ENCODE data around the gene FGF1.

Gene FGF1

GRCh38 chr5:142610176-142611001 is 75.5 kb downstream of the FGF1 start:
- DNase-seq, result no peak

- no peak for DNase-seq
Observed at GRCh38 chr5:142609142-142609541, 76.7 kb downstream of the FGF1 start.

GRCh38 chr5:142608081-142608480 is 77.8 kb downstream of the FGF1 start:
- no peak for DNase-seq

GRCh38 chr5:142605611-142606010 is 80.3 kb downstream of the FGF1 start:
- no peak for DNase-seq

- DNase-seq, result no peak
Observed at GRCh38 chr5:142602720-142603245, 83.1 kb downstream of the FGF1 start.

- DNase-seq, result no peak
Observed at GRCh38 chr5:142601432-142601831, 84.5 kb downstream of the FGF1 start.

GRCh38 chr5:142600611-142601358 is 85.1 kb downstream of the FGF1 start:
- DNase-seq, result no peak

GRCh38 chr5:142600092-142600491 is 85.8 kb downstream of the FGF1 start:
- DNase-seq, result no peak

- DNase-seq, result no peak
Observed at GRCh38 chr5:142598338-142598700, 87.6 kb downstream of the FGF1 start.

GRCh38 chr5:142597546-142598337 is 88.1 kb downstream of the FGF1 start:
- DNase-seq, result peak in 1 of 2 donors; percentile 16

GRCh38 chr5:142597025-142597424 is 88.9 kb downstream of the FGF1 start:
- DNase-seq, result no peak

- no peak for DNase-seq
Observed at GRCh38 chr5:142592365-142592764, 93.5 kb downstream of the FGF1 start.

- DNase-seq, result no peak
Observed at GRCh38 chr5:142590451-142591231, 95.2 kb downstream of the FGF1 start.

GRCh38 chr5:142589720-142590119 is 96.2 kb downstream of the FGF1 start:
- DNase-seq, result no peak

GRCh38 chr5:142587354-142587965 is 98.4 kb downstream of the FGF1 start:
- DNase-seq, result peak; percentile 17 to 40

GRCh38 chr5:142586552-142586951 is 99.3 kb downstream of the FGF1 start:
- no peak for DNase-seq

GRCh38 chr5:142585451-142585850 is 100.4 kb downstream of the FGF1 start:
- DNase-seq, result no peak

GRCh38 chr5:142584891-142585290 is 101.0 kb downstream of the FGF1 start:
- DNase-seq, result no peak

GRCh38 chr5:142578161-142578830 is 107.6 kb downstream of the FGF1 start:
- no peak for DNase-seq

GRCh38 chr5:142576804-142577203 is 109.1 kb downstream of the FGF1 start:
- DNase-seq, result no peak

- DNase-seq, result no peak
Observed at GRCh38 chr5:142576303-142576702, 109.6 kb downstream of the FGF1 start.
